ENCODE data around the gene UBE2O. TPM values are rescaled to one million over a fixed set of nuclear protein-coding genes. Genes with fewer than 3 reads are reported as not detected.
A peak's percentile ranks its signal among the peaks of the same experiment; 100 is the strongest.

Gene UBE2O
- total RNA-seq: 21.3 and 33.5 TPM in 2 replicates

- no peak for DNase-seq (ENCODE audit: extremely low read depth, low read depth, low spot score)
These were observed at the start of gene UBE2O for GRCh38 chr17:76452660-76453430. Gene UBE2O (minus strand): TSS chr17:76453152. CDS start chr17:76453141, 11 bp downstream.

- no peak for DNase-seq (ENCODE audit: extremely low read depth, low read depth, low spot score)
These were observed 48.9 kb upstream of the UBE2O start for GRCh38 chr17:76501827-76502307.

GRCh38 chr17:76501018-76501826 lies 48.3 kb upstream of the UBE2O start, which contains the start of gene RHBDF2:
Gene RHBDF2 (minus strand): TSS chr17:76501423. CDS start chr17:76481524, 19,899 bp downstream.
- no peak for DNase-seq (ENCODE audit: extremely low read depth, low read depth, low spot score)

- no peak for DNase-seq (ENCODE audit: extremely low read depth, low read depth, low spot score)
These were observed 47.7 kb upstream of the UBE2O start for GRCh38 chr17:76500747-76501017.

- no peak for DNase-seq (ENCODE audit: extremely low read depth, low read depth, low spot score)
These were observed 47.3 kb upstream of the UBE2O start for GRCh38 chr17:76500074-76500746.

GRCh38 chr17:76499267-76499667 lies 46.3 kb upstream of the UBE2O start:
- DNase-seq (ENCODE audit: extremely low read depth, low read depth, low spot score): no peak

GRCh38 chr17:76498876-76499251 lies 45.9 kb upstream of the UBE2O start:
- DNase-seq (ENCODE audit: extremely low read depth, low read depth, low spot score): no peak

- peak; percentile 37 for DNase-seq (ENCODE audit: extremely low read depth, low read depth, low spot score)
These were observed 45.3 kb upstream of the UBE2O start for GRCh38 chr17:76497979-76498875.

GRCh38 chr17:76497699-76497978 lies 44.7 kb upstream of the UBE2O start:
- no peak for DNase-seq (ENCODE audit: extremely low read depth, low read depth, low spot score)

- DNase-seq (ENCODE audit: extremely low read depth, low read depth, low spot score): no peak
These were observed 43.5 kb upstream of the UBE2O start for GRCh38 chr17:76496464-76496863.

- no peak for DNase-seq (ENCODE audit: extremely low read depth, low read depth, low spot score)
These were observed 42.9 kb upstream of the UBE2O start for GRCh38 chr17:76495663-76496400.

GRCh38 chr17:76493505-76494167 lies 40.7 kb upstream of the UBE2O start:
- no peak for DNase-seq (ENCODE audit: extremely low read depth, low read depth, low spot score)

GRCh38 chr17:76492989-76493501 lies 40.1 kb upstream of the UBE2O start:
- DNase-seq (ENCODE audit: extremely low read depth, low read depth, low spot score): no peak

- DNase-seq (ENCODE audit: extremely low read depth, low read depth, low spot score): no peak
These were observed 39.4 kb upstream of the UBE2O start for GRCh38 chr17:76492123-76492988.

GRCh38 chr17:76491271-76492122 lies 38.5 kb upstream of the UBE2O start:
- no peak for DNase-seq (ENCODE audit: extremely low read depth, low read depth, low spot score)

- DNase-seq (ENCODE audit: extremely low read depth, low read depth, low spot score): no peak
These were observed 37.3 kb upstream of the UBE2O start for GRCh38 chr17:76490112-76490710.
